ENCODE results near the gene ADH4.

Gene ADH4

DNA sequence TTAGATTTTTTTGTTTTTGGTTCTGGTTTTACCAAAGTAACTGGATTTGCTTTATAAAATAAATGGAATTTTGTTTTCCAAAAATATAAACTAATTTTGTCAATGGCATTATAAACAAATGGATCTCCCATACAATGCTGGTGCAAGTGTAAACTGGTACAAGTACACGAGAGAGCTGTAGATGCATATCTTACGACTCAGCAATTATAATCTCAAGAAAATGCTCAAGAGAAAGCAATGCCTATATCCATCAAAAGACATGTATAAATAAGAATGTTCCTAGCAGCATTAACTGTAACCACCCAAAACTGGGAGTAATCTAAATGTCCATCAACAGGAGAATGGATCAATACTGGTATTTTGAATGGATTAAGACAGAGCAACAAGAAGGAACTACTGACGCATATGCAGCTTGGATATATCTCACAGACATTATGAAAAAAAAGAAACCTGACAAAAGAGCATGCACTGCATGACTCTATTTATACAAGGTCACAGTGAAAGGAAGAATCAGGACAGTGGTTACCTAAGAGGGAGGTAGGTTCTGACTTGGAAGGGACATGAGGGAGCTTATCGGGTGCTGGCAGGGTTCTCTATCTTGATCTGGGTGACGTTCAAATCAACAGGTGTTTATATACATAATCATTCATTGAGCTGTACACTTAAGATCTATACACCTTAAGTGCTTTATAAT lies 65.0 kb downstream of the ADH4 start:
- DNase-seq: no peak

DNA sequence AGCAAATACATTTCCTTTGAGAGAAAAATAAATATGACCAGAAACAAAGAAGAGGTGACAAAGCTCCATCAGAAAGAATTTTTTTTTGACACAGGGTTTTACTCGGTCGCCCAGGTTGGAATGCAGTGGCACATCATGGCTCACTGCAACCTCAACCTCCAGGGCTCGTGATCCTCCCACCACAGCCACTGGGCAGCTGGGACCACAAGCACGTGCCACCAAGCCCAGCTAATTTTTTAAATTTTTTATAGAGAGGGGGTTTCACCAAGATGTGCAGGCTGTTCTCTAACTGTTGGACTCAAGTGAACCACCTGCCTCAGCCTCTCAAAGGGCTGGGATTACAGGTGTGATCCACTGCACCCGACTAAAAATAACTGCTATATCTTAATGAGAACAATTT lies 65.8 kb downstream of the ADH4 start:
- DNase-seq: no peak

DNA sequence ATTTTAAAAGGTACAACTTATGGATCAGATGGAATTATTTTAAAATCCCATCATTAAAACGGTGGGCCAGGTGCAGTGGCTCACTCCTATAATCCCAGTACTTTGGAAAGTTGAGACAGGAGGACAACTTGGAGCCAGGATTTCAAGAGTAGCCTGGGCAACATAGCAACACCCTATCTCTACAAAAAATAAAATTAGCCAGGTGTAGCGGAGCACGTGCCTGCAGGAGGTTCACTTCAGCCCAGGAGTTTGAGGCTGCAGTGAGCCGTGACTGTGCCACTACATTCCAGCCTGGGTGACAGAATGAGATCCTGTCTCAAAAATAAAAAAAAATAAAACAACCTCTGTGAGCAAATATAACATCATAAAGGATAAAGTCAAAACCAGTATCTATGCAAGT lies 66.9 kb downstream of the ADH4 start:
- no peak for DNase-seq

DNA sequence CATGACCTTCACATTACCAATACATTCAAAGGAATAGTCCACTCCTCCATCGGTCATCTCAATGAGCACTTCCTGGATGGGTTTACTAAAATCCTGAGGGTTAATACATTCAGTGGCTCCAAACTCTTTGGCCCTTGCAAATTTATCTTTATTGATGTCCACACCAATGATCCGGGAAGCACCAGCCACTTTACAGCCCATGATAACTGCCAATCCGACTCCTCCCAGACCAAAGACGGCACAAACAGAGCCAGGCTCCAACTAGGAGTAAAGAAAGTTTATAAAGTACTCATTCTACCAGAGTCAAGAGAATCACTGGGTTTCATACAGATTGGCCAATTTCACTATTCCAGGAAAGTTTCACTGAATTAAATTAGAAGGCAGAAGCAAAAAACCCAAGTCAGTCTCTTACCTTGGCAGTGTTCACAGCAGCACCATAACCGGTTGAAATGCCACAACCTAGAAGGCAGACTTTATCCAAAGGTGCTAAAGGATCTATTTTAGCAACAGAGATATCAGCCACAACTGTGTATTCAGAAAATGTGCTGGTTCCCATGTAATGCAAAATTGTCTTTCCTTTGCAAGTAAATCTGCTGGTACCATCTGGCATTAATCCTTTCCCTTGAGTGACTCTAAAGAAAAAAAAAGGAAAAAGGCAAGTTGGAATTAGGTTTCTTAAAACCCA lies 67.7 kb downstream of the ADH4 start:
- DNase-seq: no peak

DNA sequence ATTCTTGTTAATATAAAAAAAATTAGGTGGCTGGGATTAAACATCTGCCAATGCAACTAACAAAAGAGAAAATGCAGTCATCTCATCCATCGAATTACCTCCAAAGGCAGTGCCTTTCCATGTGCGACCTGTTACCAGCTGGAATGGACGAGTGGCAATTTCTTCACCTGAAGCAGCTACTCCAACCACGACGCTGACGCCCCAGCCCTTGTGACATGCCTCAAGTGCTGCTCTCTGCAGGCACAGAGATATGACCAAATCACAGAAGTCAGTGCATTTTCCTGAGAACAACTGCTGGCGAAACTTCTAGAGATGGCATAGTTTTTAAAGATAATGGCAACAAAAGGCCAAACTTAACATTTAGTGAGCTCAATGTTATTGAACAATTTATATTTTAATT lies 69.3 kb downstream of the ADH4 start:
- no peak for DNase-seq
